HepG2 (cell line): ENCODE data around the gene KAT6B. TPM values are rescaled to one million over a fixed set of nuclear protein-coding genes. Genes with fewer than 3 reads are reported as not detected.

Source experiments
- ATAC-seq: fragments of 200-7000 bp; cut with Tn5 transposase; 3 replicates; pipeline ENCODE4 v1.9.1; 2020; ENCODE audit warnings: mild to moderate bottlenecking, moderate library complexity
- BruUV-seq: library from RNA; stranded (reverse); fragments of 400-500 nt; replicated peaks from 2 replicates; lab custom pipeline; 2021; lab: Mats Ljungman, UMichigan
- CTCF ChIA-PET: fragments of 300-600 bp; formaldehyde crosslinking; extraction: SDS; loops from one replicate; lab custom pipeline; 2021; ENCODE audit warnings: low total read pairs, inconsistent platforms, low intra/inter-chr PET ratio; lab: Yijun Ruan, JAX
- POLR2A ChIA-PET: fragments of 350-600 bp; sonication (Branson Sonifier 250); formaldehyde crosslinking; loops from one replicate; lab custom pipeline; 2020; ENCODE audit warnings: antibody characterized with exemption, inconsistent platforms; lab: Yijun Ruan, JAX
- DNase-seq: peaks from one replicate; pipeline ENCODE4 v3.0.0-alpha.2; 2015; ENCODE audit warnings: low spot score
- FAIRE-seq: peaks from 3 replicates; lab custom pipeline; 2011; peaks lifted over from hg19 to GRCh38; lab: Jason Lieb, UNC
- H2AFZ ChIP-seq: one replicate; pipeline ENCODE4 v1.6.1; 2011; ENCODE audit warnings: low read length, inconsistent platforms
- H3K27ac ChIP-seq: fragments of 300-600 bp; 3 replicates; pipeline ENCODE4 v1.8.0; 2011; ENCODE audit warnings: mixed run types, mild to moderate bottlenecking, mixed read lengths, low read length, inconsistent platforms; ENCODE audit not compliant: insufficient read depth; ENCODE audit errors: extremely low read length
- H3K27me3 ChIP-seq, 2 experiments: fragments of 200-600 bp in 1 of 2; 2 replicates in 1 of 2; 3 replicates in 1 of 2; pipeline versions ENCODE4 v1.6.0 to v1.8.0; 2011; ENCODE audit warnings: low read length in 2 of 2, mild to moderate bottlenecking in 2 of 2, moderate library complexity in 2 of 2, inconsistent platforms in 1 of 2; ENCODE audit not compliant: insufficient read depth in 2 of 2, control insufficient read depth in 1 of 2
- H3K36me3 ChIP-seq, 2 experiments: fragments of 200-600 bp in 1 of 2; replicated peaks in 1 of 2; 2 replicates in 1 of 2; 3 replicates in 1 of 2; pipeline versions ENCODE4 v1.5.1 to v1.8.0; 2011; ENCODE audit warnings: low read length in 2 of 2, inconsistent platforms in 1 of 2; ENCODE audit not compliant: insufficient read depth in 2 of 2, control insufficient read depth in 1 of 2
- H3K4me1 ChIP-seq: 2 replicates; pipeline ENCODE4 v1.5.1; 2012; ENCODE audit warnings: low read length, inconsistent platforms; ENCODE audit not compliant: insufficient read depth
- H3K4me2 ChIP-seq: 2 replicates; pipeline ENCODE4 v1.6.0; 2011; ENCODE audit warnings: low read depth, low read length, inconsistent platforms
- H3K4me3 ChIP-seq, 3 experiments: fragments of 200-600 bp in 1 of 3; sonication (generic), shearing (Covaris generic) in 1 of 3; replicated peaks in 1 of 3; 2 replicates each; pipeline ENCODE4 v1.5.1; 2011 to 2016; ENCODE audit warnings: low read length in 3 of 3, inconsistent platforms in 2 of 3, low read depth in 2 of 3, mild to moderate bottlenecking in 2 of 3, control low read depth in 1 of 3, mixed read lengths in 1 of 3; ENCODE audit not compliant: insufficient read depth in 1 of 3
- H3K79me2 ChIP-seq: one replicate; pipeline ENCODE4 v1.6.1; 2011; ENCODE audit warnings: low read length, inconsistent platforms; ENCODE audit not compliant: insufficient read depth
- H3K9ac ChIP-seq: 2 replicates; pipeline ENCODE4 v1.6.0; 2011; ENCODE audit warnings: mild to moderate bottlenecking, low read depth, low read length, inconsistent platforms; ENCODE audit not compliant: insufficient read depth
- H3K9me3 ChIP-seq: 2 replicates; pipeline ENCODE4 v1.5.1; 2012; ENCODE audit warnings: mild to moderate bottlenecking, low read length
- H4K20me1 ChIP-seq: 2 replicates; pipeline ENCODE4 v1.6.0; 2011; ENCODE audit warnings: inconsistent platforms, mild to moderate bottlenecking, low read length, moderate library complexity; ENCODE audit not compliant: insufficient read depth
- HOXA3 ChIP-seq: sonication (generic); formaldehyde crosslinking; IDR thresholded peaks from 2 replicates; pipeline ENCODE4 v1.5.0; 2020; ENCODE audit warnings: missing genetic modification reagents
- SMAD1 ChIP-seq: sonication (generic); formaldehyde crosslinking; IDR thresholded peaks from 2 replicates; pipeline ENCODE4 v1.4.0; 2020; ENCODE audit warnings: missing genetic modification reagents, low read depth, mild to moderate bottlenecking, borderline replicate concordance
- TBP ChIP-seq: sonication (generic); formaldehyde crosslinking; IDR thresholded peaks from 2 replicates; pipeline ENCODE4 v1.5.0; 2020; ENCODE audit warnings: missing genetic modification reagents
- ZBTB39 ChIP-seq: sonication (generic); formaldehyde crosslinking; IDR thresholded peaks from 2 replicates; pipeline ENCODE4 v1.5.0; 2020; ENCODE audit warnings: missing genetic modification reagents
- ZHX2 ChIP-seq, 2 experiments: sonication (generic) in 1 of 2; formaldehyde crosslinking in 1 of 2; IDR thresholded peaks; 2 replicates each; pipeline versions ENCODE4 v1.6.1 to v1.9.0; 2014 to 2022; ENCODE audit warnings: antibody characterized with exemption in 1 of 2, borderline replicate concordance in 1 of 2, inconsistent platforms in 1 of 2, low read depth in 1 of 2, missing genetic modification reagents in 1 of 2
- ZNF33B ChIP-seq: sonication (generic); formaldehyde crosslinking; IDR thresholded peaks from 2 replicates; pipeline ENCODE4 v1.5.1; 2020; ENCODE audit warnings: mild to moderate bottlenecking, missing genetic modification reagents
- ZNF572 ChIP-seq: sonication (generic); formaldehyde crosslinking; IDR thresholded peaks from 2 replicates; pipeline ENCODE4 v1.5.1; 2020; ENCODE audit warnings: mild to moderate bottlenecking, missing genetic modification reagents
- ZNF619 ChIP-seq: sonication (generic); formaldehyde crosslinking; IDR thresholded peaks from 2 replicates; pipeline ENCODE4 v1.4.0; 2020; ENCODE audit warnings: mild to moderate bottlenecking, missing genetic modification reagents
- ZNF883 ChIP-seq: sonication (generic); formaldehyde crosslinking; IDR thresholded peaks from 2 replicates; pipeline ENCODE4 v1.5.1; 2020; ENCODE audit warnings: mild to moderate bottlenecking, missing genetic modification reagents; ENCODE audit errors: not compliant biosample characterization
- ZSCAN31 ChIP-seq: sonication (generic); formaldehyde crosslinking; IDR thresholded peaks from 2 replicates; pipeline ENCODE4 v1.5.0; 2020; ENCODE audit warnings: low read depth, mild to moderate bottlenecking, missing genetic modification reagents
- WGBS: methylation state at CpG from one replicate; pipeline ENCODE4 v1.1.6; 2017; ENCODE audit warnings: low lambda C conversion rate; 5-methylcytosine and 5-hydroxymethylcytosine counted together
- in situ Hi-C: cut with HindIII; loops from 2 replicates; pipeline ENCODE4 v1.10.0; 2017; ENCODE audit warnings: low pct_unique_long_range_greater_than_20kb; ENCODE audit not compliant: extremely low pct_ligation_motif_present
- intact Hi-C: fragments of 100-400 bp; cut with micrococcal nuclease; formaldehyde crosslinking; loops from one replicate; pipeline ENCODE4 v1.10.0; 2022; ENCODE audit not compliant: unreplicated experiment
- polyA plus RNA-seq, 8 experiments: library from polyadenylated mRNA; depleted of rRNA in 3 of 8; stranded (reverse) in 7 of 8; unstranded in 1 of 8; fragments of >200 nt; fragmentation: Illumina TruSeq in 4 of 8; extraction: Trizol in 4 of 8; gene quantifications; 2 replicates each; pipeline versions ENCODE4 v1.2.1 to v1.2.3, GENCODE V29; 2011 to 2016; ENCODE audit warnings: low read depth in 4 of 8, missing spikeins in 1 of 8, mixed read lengths in 1 of 8; ENCODE audit not compliant: insufficient read depth in 1 of 8
- total RNA-seq, 5 experiments: library from RNA; depleted of rRNA; stranded (reverse); fragments of >200 nt; fragmentation: Illumina TruSeq; extraction: Trizol; gene quantifications; 2 replicates each; pipeline ENCODE4 v1.2.3, GENCODE V29; 2016; ENCODE audit warnings: low read depth in 1 of 5

KAT6B gene
- total and polyA plus RNA-seq, 2 of the 13 experiments (the other 11 are each of a cell fraction or from before 2014, with no cell fraction given): 3.0 to 9.5 TPM

- DNase-seq (no peak), ATAC-seq (no peak), FAIRE-seq (no peak)
- BruUV-seq: no TSS peak
- no peak overlapping the region for H3K27ac ChIP-seq
- POLR2A ChIA-PET: no interaction called here
- WGBS: 96% methylated on average over 4 of the region's 4 CpGs
- H3K27me3 ChIP-seq: no peaks in the 10 kb centered on the region
- CTCF ChIA-PET: no interaction called here
- peaks cover 3 to 12% of the 10 kb centered on the region in 2 experiments; a peak in 3 of 5 replicates for H3K36me3 ChIP-seq
- H3K4me2 ChIP-seq: no peak overlapping the region
- in situ Hi-C loops: no loop called here
- no peak overlapping the region for H3K9ac ChIP-seq
- H3K4me3 ChIP-seq: no peak overlapping the region
- H4K20me1 ChIP-seq: no peaks in the 10 kb centered on the region
- TF ChIP-seq ZNF883 (CRISPR knock-in tag): no peak
- TF ChIP-seq ZNF33B (CRISPR knock-in tag): no peak
- TF ChIP-seq ZNF619: no peak
- no peak for TF ChIP-seq SMAD1 (CRISPR knock-in tag)
- no peak for TF ChIP-seq HOXA3 (CRISPR knock-in tag)
- no peak for TF ChIP-seq ZHX2 (IDR thresholded peaks at IDR 0.05; ENCODE audit: low read depth)
- no peak for TF ChIP-seq ZHX2 (CRISPR knock-in tag; IDR thresholded peaks at IDR 0.05; ENCODE audit: borderline replicate concordance)
- TF ChIP-seq TBP (CRISPR knock-in tag): no peak
- no peak for TF ChIP-seq ZSCAN31 (CRISPR knock-in tag)
- TF ChIP-seq ZBTB39 (CRISPR knock-in tag): no peak
- TF ChIP-seq ZNF572: no peak
- H3K4me1 ChIP-seq: peaks cover 4% of the 10 kb centered on the region; the same call in 1 of the 2 replicates
- no peaks in the 10 kb centered on the region for H3K79me2 ChIP-seq
- intact Hi-C loops: no loop called here
- no peaks in the 10 kb centered on the region for H3K9me3 ChIP-seq
- H2AFZ ChIP-seq: no peak overlapping the region
Observed at GRCh38 chr10:74995806-74996205, 169.4 kb downstream of the KAT6B start.
